ENCODE measurements around the gene C12orf57. TPM values are rescaled to one million over a fixed set of nuclear protein-coding genes. Genes with fewer than 3 reads are reported as not detected.

Gene C12orf57
- total RNA-seq, 1 experiment from 2014 or later, result 176 TPM

GRCh38 chr12:6958609-6959057, 14.8 kb downstream of the C12orf57 start:
- peaks cover 27% of the 10 kb centered on the region for H3K4me1 Mint-ChIP-seq (ENCODE audit: insufficient read depth, unreplicated experiment)
- H3K36me3 Mint-ChIP-seq (ENCODE audit: insufficient read depth, unreplicated experiment), result peaks cover 13% of the 10 kb centered on the region
- BruUV-seq (replicated peaks), result no TSS peak
- CTCF ChIA-PET, result interaction anchor here (0.6 to 4.1 kb wide), 4 partner anchors 12 to 155 kb away, joined by 3 to 31 read pairs (median 3); no protein-coding TSS in a partner anchor
- H3K27me3 Mint-ChIP-seq (ENCODE audit: insufficient read depth, unreplicated experiment), result no peaks in the 10 kb centered on the region
- H3K4me3 Mint-ChIP-seq (ENCODE audit: unreplicated experiment), result no peak overlapping the region
- H3K27ac Mint-ChIP-seq (ENCODE audit: low read depth, unreplicated experiment), result no peak overlapping the region
- no peak for DNase-seq (ENCODE audit: unreplicated experiment)
- H3K9me3 Mint-ChIP-seq (ENCODE audit: unreplicated experiment), result no peaks in the 10 kb centered on the region
- no peak for TF ChIP-seq CTCF (IDR thresholded peaks at IDR 0.05; ENCODE audit: unreplicated experiment)
- POLR2A ChIA-PET, result interaction anchor here (0.6 to 1.5 kb wide), 2 partner anchors 12 to 14 kb away, joined by 3 to 6 read pairs; partner anchors contain the start of genes C12orf57 and RNU7-1
- intact Hi-C loops (cut with micrococcal nuclease), result no loop called here

GRCh38 chr12:6959058-6959804, 15.4 kb downstream of the C12orf57 start:
- no peak for DNase-seq (ENCODE audit: unreplicated experiment)
- H3K36me3 Mint-ChIP-seq (ENCODE audit: insufficient read depth, unreplicated experiment), result peaks cover 17% of the 10 kb centered on the region
- H3K27me3 Mint-ChIP-seq (ENCODE audit: insufficient read depth, unreplicated experiment), result no peaks in the 10 kb centered on the region
- no peaks in the 10 kb centered on the region for H3K9me3 Mint-ChIP-seq (ENCODE audit: unreplicated experiment)
- ChIA-PET CTCF (interaction anchor here (0.6 to 6.4 kb wide), 6 partner anchors 13 to 154 kb away, joined by 3 to 160 read pairs (median 17); partner anchors contain the start of genes C12orf57 and RNU7-1), POLR2A (interaction anchor here (1.5 kb wide), 1 partner anchor 15 kb away, joined by 6 read pairs; the partner anchor contains the start of genes C12orf57 and RNU7-1)
- TF ChIP-seq CTCF (IDR thresholded peaks at IDR 0.05; ENCODE audit: unreplicated experiment), result no peak
- intact Hi-C loops (cut with micrococcal nuclease), result no loop called here
- no peak overlapping the region for H3K4me3 Mint-ChIP-seq (ENCODE audit: unreplicated experiment)
- no TSS peak for BruUV-seq (replicated peaks)
- H3K4me1 Mint-ChIP-seq (ENCODE audit: insufficient read depth, unreplicated experiment), result peaks cover 33% of the 10 kb centered on the region
- no peak overlapping the region for H3K27ac Mint-ChIP-seq (ENCODE audit: low read depth, unreplicated experiment)

- intact Hi-C loops (cut with micrococcal nuclease), result loop anchor here (5.0 kb wide), 1 partner anchor 147 kb away; the partner anchor contains the start of gene C1RL
- H3K4me1 Mint-ChIP-seq (ENCODE audit: insufficient read depth, unreplicated experiment), result peaks cover 41% of the 10 kb centered on the region
- POLR2A ChIA-PET, result interaction anchor here (0.7 to 7.0 kb wide), 12 partner anchors 10 to 392 kb away, joined by 3 to 495 read pairs (median 5); partner anchors contain the start of genes ATN1, C12orf57, C1RL and NOP2
- no peak for DNase-seq (ENCODE audit: unreplicated experiment)
- H3K4me3 Mint-ChIP-seq (ENCODE audit: unreplicated experiment), result no peak overlapping the region
- no peak for TF ChIP-seq CTCF (IDR thresholded peaks at IDR 0.05; ENCODE audit: unreplicated experiment)
- no TSS peak for BruUV-seq (replicated peaks)
- no peaks in the 10 kb centered on the region for H3K27me3 Mint-ChIP-seq (ENCODE audit: insufficient read depth, unreplicated experiment)
- no peaks in the 10 kb centered on the region for H3K9me3 Mint-ChIP-seq (ENCODE audit: unreplicated experiment)
- CTCF ChIA-PET, result interaction anchor here (0.6 to 6.4 kb wide), 6 partner anchors 11 to 133 kb away, joined by 3 to 160 read pairs (median 10); partner anchors contain the start of genes C12orf57, C1R and RNU7-1
- peaks cover 24% of the 10 kb centered on the region for H3K36me3 Mint-ChIP-seq (ENCODE audit: insufficient read depth, unreplicated experiment)
- peak overlapping the region; percentile 94 for H3K27ac Mint-ChIP-seq (ENCODE audit: low read depth, unreplicated experiment)
Observed at GRCh38 chr12:6959805-6960592, 16.2 kb downstream of the C12orf57 start.
